Loucy (cell line): ENCODE results near the gene RNASEH2A.

Experiments used
- H2AFZ ChIP-seq: fragments of 200-600 bp; sonication (generic); 2 replicates; pipeline ENCODE4 v1.6.0; 2016; ENCODE audit warnings: antibody characterized with exemption, mild to moderate bottlenecking, low read length, moderate library complexity
- H3F3A ChIP-seq: fragments of 200-600 bp; 2 replicates; pipeline ENCODE4 v1.6.0; 2016; ENCODE audit warnings: antibody characterized with exemption, low read depth, mild to moderate bottlenecking
- H3K27me3 ChIP-seq: fragments of 200-600 bp; sonication (generic); 2 replicates; pipeline ENCODE4 v1.6.1; 2014; ENCODE audit warnings: low read length, mild to moderate bottlenecking; ENCODE audit not compliant: insufficient read depth, poor library complexity, severe bottlenecking
- H3K36me3 ChIP-seq: fragments of 200-600 bp; sonication (generic); 2 replicates; pipeline ENCODE4 v1.6.1; 2016; ENCODE audit warnings: low read length; ENCODE audit not compliant: insufficient read depth
- H3K4me1 ChIP-seq: fragments of 200-600 bp; sonication (generic); 2 replicates; pipeline ENCODE4 v1.5.1; 2014; ENCODE audit warnings: low read length, mild to moderate bottlenecking; ENCODE audit not compliant: insufficient read depth, poor library complexity, severe bottlenecking
- H3K4me2 ChIP-seq: fragments of 200-600 bp; sonication (generic); 2 replicates; pipeline ENCODE4 v1.6.0; 2014; ENCODE audit warnings: antibody characterized with exemption, low read length, low read depth, mild to moderate bottlenecking; ENCODE audit not compliant: poor library complexity, severe bottlenecking
- H3K4me3 ChIP-seq: fragments of 200-600 bp; sonication (generic); 2 replicates; pipeline ENCODE4 v1.5.1; 2014; ENCODE audit warnings: low read length, mild to moderate bottlenecking, mixed read lengths; ENCODE audit not compliant: poor library complexity, severe bottlenecking
- H3K79me2 ChIP-seq: fragments of 200-600 bp; sonication (generic); 2 replicates; pipeline ENCODE4 v1.6.1; 2014; ENCODE audit warnings: low read length; ENCODE audit not compliant: insufficient read depth
- H3K9ac ChIP-seq: fragments of 200-600 bp; sonication (generic); 2 replicates; pipeline ENCODE4 v1.6.0; 2014; ENCODE audit warnings: mild to moderate bottlenecking, low read depth, low read length, moderate library complexity; ENCODE audit not compliant: poor library complexity, severe bottlenecking
- H3K9me2 ChIP-seq: fragments of 200-600 bp; sonication (generic); replicated peaks from 2 replicates; pipeline ENCODE4 v1.6.1; 2016; ENCODE audit warnings: low read depth, low read length, mixed read lengths
- H3K9me3 ChIP-seq: fragments of 200-600 bp; sonication (generic); 2 replicates; pipeline ENCODE4 v1.6.1; 2014; ENCODE audit warnings: mild to moderate bottlenecking, antibody characterized with exemption, low read length, low read depth; ENCODE audit not compliant: insufficient read depth
- H4K20me1 ChIP-seq: fragments of 200-600 bp; sonication (generic); 2 replicates; pipeline ENCODE4 v1.6.0; 2014; ENCODE audit warnings: antibody characterized with exemption, low read length, mild to moderate bottlenecking; ENCODE audit not compliant: insufficient read depth, poor library complexity, severe bottlenecking
- EZH2phosphoT487 ChIP-seq: fragments of 200-600 bp; IDR thresholded peaks from 2 replicates; pipeline ENCODE4 v1.6.1; 2018; ENCODE audit warnings: antibody characterized with exemption, mild to moderate bottlenecking, moderate library complexity, borderline replicate concordance
- TF ChIP-seq, protein P1 (sequence below): fragments of 200-600 bp; sonication (generic); conservative IDR thresholded peaks from 2 replicates; pipeline ENCODE4 v1.5.1; 2014; ENCODE audit warnings: mild to moderate bottlenecking, antibody characterized with exemption, low read length

Gene RNASEH2A

DNA sequence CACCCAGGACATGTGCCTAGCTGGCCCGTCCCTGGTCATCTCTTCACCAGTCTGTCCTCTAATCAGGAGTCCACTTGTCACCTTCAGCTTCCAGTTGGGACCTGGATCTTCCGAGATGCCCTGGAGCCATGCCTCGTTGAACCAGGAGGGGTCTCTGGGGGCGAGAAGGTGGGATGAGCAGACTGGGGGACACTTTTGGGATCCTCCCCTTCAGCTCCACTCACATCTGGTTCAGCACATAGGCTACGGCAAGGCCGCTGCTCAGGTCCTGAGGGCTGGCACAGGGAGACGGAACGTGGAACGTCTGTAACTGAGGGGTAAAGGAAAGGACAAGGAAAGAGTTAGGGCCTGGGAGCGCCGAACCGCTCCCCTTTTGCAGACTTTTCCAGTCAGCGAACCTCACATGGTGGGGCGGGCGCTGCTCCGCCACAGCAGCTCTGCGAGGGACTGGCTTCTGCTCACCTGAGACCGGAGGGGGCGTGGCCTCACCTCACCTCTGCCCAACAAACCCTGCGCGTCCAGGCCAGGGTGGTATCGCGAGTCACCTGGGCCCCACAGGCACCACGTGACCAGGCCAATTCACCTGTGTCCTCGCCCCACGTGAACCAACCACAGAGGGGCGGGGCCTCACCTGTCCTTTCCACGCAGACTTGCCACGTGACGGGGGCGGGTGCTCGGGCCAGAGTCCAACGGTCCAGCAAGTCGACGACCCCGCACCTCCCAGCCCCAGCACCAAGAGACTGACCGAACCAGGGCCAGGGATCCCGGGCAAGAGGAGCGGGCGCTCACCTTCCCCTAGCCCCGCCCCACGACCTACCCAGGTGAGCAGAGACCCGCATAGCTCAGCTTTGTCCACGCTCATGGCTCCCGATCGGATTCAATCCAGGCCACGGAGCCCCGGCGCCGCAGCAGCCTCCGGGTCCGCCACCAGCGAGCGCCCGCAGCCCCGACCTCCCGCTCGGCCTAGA, 31.5 kb upstream of the RNASEH2A start, which contains the start of gene HOOK2:
Gene HOOK2, minus strand, starts transcription at position 965 of the 968 bp plus-strand sequence. Its CDS starts 103 bp downstream, at position 862.
- Histone ChIP-seq H3K9ac (peak within 1 kb of the TSS; percentile 76), H3K4me1 (peaks cover 27% of the 10 kb centered on the region), H3K9me2 (no peaks in the 10 kb centered on the region), H3K9me3 (no peaks in the 10 kb centered on the region), H3K4me2 (peak within 1 kb of the TSS; percentile 96), H3K79me2 (no peaks in the 10 kb centered on the region), H3K4me3 (peak within 1 kb of the TSS; percentile 86), H4K20me1 (no peaks in the 10 kb centered on the region), H3F3A (no peaks in the 10 kb centered on the region), H3K36me3 (no peaks in the 10 kb centered on the region), H3K27me3 (no peaks in the 10 kb centered on the region), H2AFZ (peak within 1 kb of the TSS; percentile 94)
- no peak for TF ChIP-seq EZH2phosphoT487
- TF ChIP-seq, protein P1, sequence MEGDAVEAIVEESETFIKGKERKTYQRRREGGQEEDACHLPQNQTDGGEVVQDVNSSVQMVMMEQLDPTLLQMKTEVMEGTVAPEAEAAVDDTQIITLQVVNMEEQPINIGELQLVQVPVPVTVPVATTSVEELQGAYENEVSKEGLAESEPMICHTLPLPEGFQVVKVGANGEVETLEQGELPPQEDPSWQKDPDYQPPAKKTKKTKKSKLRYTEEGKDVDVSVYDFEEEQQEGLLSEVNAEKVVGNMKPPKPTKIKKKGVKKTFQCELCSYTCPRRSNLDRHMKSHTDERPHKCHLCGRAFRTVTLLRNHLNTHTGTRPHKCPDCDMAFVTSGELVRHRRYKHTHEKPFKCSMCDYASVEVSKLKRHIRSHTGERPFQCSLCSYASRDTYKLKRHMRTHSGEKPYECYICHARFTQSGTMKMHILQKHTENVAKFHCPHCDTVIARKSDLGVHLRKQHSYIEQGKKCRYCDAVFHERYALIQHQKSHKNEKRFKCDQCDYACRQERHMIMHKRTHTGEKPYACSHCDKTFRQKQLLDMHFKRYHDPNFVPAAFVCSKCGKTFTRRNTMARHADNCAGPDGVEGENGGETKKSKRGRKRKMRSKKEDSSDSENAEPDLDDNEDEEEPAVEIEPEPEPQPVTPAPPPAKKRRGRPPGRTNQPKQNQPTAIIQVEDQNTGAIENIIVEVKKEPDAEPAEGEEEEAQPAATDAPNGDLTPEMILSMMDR, result no peak

DNA sequence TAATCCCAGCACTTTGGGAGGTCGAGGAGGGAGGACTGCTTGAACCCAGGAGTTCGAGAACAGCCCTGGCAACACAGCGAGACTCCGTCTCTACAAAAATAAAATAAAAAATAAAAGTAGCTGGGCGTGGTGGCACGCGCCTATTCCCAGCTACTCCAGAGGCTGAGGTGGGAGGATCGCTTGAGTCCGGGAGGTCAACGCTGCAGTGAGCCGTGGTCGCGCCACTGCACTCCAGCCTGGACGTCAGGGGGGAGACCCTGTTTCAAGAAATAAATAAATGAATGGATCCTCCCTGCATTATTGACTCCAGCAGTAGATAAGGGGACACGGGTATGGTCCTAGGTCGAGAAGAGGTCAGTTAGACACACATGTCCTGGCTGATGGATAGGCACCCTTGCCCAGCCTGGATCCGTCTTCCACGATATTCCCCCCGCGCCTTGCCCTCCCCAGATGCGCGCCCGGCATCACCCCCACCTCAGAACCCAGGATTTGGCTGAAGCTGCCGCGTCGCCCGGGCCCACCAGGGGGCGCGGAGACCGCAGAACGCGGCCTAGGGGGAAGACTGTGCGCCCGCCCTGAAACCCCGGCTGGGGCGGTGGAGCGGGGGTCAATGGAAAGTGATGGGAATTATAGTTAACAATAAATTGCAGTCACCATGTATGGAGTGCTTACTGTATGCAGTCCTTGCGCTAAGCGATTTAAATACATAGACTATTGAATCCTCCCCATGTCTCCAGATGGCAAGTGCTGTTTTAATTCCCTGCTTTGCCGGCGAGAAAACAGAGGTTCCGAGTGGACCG, 29.0 kb upstream of the RNASEH2A start:
- Histone ChIP-seq H3K9me3 (no peaks in the 10 kb centered on the region), H2AFZ (peak overlapping the region; percentile 88), H3F3A (no peaks in the 10 kb centered on the region), H3K79me2 (no peaks in the 10 kb centered on the region), H3K4me2 (peak overlapping the region; percentile 98), H3K27me3 (no peaks in the 10 kb centered on the region), H4K20me1 (no peaks in the 10 kb centered on the region), H3K36me3 (no peaks in the 10 kb centered on the region), H3K4me1 (peaks cover 31% of the 10 kb centered on the region), H3K9ac (peak overlapping the region; percentile 79), H3K9me2 (no peaks in the 10 kb centered on the region), H3K4me3 (peak overlapping the region; percentile 79)
- TF ChIP-seq EZH2phosphoT487, result no peak
- TF ChIP-seq, protein P1, result peak; percentile 95

DNA sequence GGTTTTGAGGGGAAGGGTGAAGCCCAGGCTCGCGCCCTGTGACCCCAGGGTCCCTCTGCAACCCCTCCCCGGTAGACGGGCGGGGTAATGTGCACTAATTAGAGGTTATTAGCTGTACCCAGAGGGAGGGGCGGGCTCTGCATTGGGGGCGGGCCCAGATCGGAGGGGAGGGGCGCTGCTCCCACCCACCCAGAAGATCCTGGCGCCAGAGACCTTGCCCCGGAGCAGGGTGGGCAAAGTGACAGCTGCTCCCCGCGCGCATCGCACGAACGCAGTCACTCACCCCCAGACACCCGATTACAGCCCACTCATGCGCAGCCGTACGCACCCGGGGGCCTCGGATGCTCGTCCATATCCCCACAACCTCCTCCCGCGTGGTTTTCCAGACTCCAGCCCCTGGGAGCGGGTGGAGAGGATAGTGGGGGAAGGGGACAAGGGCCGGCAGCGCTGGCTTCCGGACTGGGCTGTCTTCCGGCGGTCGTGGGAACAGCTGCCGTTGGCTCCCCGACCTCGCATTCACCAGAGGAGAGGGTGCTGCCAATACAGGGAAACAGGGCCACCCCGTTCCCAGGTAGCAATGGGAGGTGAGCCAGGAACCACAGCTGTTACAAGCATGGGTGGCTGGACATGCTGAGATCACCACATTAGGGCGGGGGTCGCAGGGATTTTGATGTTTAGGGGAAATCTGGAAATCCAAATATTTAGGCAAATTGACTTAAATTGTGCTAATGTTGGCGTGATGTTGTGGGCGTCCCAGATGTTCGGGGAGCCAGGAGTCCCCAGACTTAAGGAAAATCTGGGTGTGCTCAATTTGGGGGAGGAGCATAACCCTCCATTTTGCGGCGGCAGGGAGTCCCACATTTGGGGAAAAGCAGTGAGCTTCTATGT, 28.1 kb upstream of the RNASEH2A start:
- Histone ChIP-seq H4K20me1 (no peaks in the 10 kb centered on the region), H3K9ac (peak overlapping the region; percentile 79), H3K27me3 (no peaks in the 10 kb centered on the region), H3K4me3 (peak overlapping the region; percentile 79), H3K79me2 (no peaks in the 10 kb centered on the region), H3K4me1 (peaks cover 36% of the 10 kb centered on the region), H3F3A (no peaks in the 10 kb centered on the region), H2AFZ (peak overlapping the region; percentile 88), H3K9me3 (no peaks in the 10 kb centered on the region), H3K9me2 (no peaks in the 10 kb centered on the region), H3K36me3 (no peaks in the 10 kb centered on the region), H3K4me2 (peak overlapping the region; percentile 98)
- no peak for TF ChIP-seq EZH2phosphoT487
- TF ChIP-seq, protein P1, result no peak
